NCI-H774 (cell line): ENCODE measurements around the gene KISS1R.
"Not testable (repeated sequence)": the region's sequence is repeated elsewhere in the genome, so short reads cannot be mapped to it uniquely, and the experiment has no call there.

Source experiments
- DNase-seq: peaks from one replicate; lab custom pipeline; 2025; lab: John Stamatoyannopoulos, UW

Gene KISS1R

DNA sequence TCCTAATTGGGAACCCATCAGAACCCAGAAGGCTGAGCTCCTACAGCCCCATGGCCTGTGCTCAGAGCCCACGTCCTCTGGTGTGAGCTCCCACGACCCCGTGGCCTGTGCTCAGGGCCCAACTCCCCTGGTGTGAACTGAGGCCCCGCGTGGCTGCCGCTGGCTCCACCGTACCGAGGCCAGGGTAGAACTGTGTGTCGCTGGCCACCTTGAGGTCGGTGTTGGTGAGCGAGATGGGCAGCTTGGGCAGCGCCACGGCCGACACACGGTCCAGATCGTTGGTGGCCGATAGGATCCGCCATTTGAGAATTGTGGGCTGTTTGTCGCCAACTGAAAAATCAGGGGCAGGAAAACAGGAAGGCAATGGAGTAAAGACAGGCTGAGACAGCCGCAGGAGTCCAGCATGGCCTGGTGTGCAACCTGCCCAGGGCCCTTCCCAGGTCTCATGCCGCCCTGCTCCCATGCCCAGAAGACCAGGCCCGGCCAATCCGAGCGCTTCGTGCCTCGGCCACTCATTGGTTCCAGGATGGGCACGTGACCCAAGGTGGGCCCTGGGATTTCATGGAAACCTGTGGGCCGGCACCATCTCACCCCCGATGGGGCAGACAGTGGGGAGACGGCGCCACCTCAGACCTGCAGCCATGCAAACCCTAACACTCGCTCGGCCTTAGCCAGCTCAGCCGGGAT, 35.6 kb upstream of the KISS1R start:
- no peak for DNase-seq

GRCh38 chr19:882871-883497, 34.1 kb upstream of the KISS1R start:
- no peak for DNase-seq

DNA sequence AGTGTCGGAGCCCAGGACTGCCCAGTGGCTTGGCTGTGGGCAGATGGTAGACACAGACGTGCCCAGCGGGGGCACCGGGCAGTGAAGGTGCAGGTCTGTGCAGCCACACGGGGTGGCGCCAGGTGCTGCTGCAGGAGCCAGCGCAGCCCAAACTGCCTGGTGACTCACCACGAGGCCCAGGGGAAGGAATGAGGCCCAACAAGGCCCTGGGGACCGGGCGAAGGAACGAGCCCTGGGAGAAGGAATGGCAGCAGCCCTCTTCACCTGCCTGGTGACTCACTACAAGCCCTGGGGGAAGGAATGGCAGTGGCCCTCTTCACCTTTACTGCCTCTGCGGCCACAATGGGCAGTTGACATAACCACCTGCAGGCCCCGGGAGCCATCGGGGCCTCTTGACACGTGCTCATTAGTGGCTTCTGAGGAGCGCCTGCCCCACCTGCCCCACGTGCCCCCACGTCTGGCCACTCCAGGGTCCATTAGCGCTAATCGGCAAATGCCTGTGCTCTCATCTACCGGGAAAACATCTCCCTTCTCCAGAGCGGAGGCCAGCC, 33.4 kb upstream of the KISS1R start:
- DNase-seq = peak; percentile 55

DNA sequence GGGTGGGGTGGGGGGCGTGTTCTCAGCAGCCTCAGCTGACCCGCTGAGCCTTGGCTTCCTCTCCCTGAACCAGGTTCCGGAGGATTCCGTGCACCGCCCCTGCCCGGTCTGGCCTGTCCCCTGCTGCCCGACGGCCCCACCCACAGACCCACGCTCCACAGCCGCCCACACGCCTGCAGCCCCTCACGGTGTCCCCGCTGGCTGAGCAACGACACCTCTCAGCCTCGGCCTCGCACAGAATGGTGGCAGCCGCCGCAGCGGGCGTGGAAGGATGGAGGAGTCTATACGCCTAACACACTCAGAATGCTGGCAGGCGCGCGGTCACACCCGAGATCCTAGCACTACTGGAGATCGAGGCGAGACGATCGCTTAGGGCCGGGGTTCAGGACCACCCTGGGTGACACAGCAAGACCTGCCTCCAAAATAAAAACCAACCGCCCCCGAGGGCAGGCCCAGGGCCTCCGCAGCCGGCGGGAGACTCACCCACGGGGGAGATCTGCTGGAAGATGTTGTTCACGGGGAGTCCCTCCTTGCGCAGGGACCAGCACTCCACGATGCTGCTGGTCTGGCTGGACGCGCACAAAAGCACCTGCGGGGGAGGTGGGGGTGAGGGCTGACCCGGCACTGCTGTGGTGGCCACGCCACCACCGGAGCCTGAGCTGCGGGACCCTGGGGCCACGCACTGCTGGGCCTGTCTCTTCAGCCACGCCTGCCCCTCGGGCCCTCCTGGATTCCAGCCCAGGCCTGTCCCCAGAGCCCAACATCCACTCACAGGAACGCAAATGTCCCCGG, 32.5 kb upstream of the KISS1R start:
- no peak for DNase-seq

- no peak for DNase-seq
These were observed 31.5 kb upstream of the KISS1R start for GRCh38 chr19:885536-886224.

DNA sequence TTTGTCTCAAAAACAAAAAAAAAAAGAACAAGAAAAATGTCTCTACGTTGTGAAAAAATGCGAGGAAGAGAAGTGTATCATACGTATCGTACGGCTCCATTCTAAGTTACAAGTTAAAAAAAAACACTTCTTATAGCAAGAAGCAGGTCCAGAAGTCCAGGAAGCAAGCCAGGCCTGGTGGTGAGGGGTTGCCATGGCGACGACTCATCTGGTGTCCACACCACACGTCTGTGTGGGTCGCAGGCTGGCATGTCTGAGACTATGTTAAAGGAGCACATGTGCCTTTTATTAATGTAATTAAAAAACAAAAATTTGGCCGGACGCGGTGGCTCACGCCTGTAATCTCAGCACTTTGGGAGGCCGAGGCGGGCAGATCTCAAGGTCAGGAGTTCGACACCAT, 30.1 kb upstream of the KISS1R start:
- no peak for DNase-seq

DNA sequence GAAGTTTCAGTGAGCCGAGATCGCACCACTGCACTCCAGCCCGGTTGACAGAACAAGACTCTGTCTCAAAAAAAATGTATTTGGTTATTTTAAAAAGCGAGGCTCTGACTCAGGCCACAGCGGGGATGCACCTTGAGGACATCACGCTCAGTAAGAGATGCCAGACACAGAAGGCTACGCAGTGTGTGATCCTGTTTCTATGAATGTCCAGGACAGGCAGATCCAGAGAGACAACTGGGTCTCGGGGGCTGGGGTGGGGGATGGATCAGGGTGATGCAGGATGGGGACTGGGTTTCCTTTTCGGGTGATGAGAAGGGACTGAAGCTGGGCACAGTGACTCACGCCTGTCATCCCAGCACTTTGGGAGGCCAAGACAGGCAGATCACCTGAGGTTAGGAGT, 29.5 kb upstream of the KISS1R start:
- DNase-seq = no peak

DNA sequence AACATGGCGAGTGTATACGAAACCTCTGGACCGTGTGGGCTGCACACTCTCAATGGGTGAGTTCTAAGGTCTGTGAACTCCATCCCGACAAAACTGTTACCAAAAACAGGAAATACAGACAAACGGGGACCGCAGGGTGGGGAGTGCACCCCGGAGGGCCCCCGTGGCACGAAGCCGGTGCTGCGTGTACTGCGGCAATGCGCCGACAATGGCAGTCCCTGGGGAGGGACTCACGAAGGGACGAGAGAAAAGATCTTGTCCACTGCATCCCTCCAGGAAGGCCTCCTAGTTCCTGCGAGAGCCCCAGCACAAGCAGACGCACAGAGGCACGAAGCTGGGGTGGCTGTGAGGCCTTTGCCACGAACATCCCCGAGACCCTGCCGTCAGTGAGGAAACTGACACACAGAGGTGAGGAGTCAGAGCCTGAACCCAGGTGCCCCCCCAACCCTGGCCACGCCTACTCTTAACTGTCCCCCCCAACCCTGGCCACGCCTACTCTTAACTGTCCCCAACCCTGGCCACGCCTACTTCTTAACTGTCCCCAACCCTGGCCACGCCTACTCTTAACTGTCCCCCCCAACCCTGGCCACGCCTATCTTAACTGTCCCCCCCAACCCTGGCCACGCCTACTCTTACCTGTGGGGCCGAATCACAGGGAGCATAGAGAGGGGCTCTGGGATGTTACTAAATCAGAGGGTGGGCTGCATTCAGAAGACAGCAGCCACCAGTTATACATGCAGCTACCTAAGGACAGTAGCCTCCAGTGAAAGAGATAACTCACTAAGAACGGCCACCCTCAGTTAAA, 28.4 kb upstream of the KISS1R start:
- DNase-seq = no peak

DNA sequence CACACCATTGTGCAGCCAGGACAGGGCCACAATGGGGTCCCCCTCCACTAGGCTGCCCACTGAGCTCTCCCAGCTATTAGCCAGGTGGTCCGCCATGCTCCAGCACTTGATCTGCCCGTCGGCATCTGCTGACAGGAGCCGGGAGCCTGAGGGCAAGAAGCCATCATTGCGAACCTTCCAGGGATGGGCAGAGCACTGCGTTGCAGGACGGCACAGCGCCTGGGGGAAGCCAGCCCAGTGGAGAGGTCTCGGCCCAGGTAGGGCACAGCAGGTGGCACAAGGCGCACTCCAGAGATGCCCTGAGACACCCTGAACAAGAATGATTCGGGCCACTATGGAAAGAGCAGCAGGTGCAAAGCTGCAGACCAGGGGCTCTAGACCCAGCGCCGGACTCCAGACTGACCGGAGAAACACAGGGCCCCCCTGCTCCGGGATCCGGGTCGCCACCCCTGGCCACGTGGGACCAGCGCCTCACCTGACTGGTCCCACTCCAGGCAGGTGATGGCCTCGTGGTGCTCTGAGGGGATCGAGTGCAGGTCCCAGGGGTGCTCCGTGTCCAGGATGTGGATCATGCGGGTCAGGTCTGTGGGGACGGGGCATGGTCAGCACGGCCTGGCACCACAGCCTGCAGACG, 27.4 kb upstream of the KISS1R start:
- DNase-seq = no peak

DNA sequence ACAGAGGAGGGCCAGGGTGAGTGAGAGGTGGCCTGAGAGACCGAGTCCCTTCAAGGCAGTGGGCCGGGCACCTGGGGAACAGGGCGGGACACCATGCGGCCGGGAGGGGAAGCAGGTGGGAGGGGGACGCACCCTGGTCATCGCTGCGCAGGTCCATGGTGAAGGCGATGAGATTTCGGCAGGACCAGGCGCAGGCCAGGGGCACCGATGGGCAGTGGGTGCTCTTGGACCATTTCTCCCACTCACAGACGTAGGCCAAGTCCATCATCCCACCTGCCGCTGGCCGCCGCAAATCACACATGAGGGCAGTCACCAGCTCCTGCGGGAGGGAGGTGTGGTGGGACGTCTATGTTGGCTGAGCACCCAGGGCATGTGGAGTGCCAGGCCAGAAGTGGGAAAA, 26.3 kb upstream of the KISS1R start:
- DNase-seq = no peak

GRCh38 chr19:891421-892200, 25.5 kb upstream of the KISS1R start:
- not testable (repeated sequence) for DNase-seq

GRCh38 chr19:892243-892893, 24.8 kb upstream of the KISS1R start:
- no peak for DNase-seq

DNA sequence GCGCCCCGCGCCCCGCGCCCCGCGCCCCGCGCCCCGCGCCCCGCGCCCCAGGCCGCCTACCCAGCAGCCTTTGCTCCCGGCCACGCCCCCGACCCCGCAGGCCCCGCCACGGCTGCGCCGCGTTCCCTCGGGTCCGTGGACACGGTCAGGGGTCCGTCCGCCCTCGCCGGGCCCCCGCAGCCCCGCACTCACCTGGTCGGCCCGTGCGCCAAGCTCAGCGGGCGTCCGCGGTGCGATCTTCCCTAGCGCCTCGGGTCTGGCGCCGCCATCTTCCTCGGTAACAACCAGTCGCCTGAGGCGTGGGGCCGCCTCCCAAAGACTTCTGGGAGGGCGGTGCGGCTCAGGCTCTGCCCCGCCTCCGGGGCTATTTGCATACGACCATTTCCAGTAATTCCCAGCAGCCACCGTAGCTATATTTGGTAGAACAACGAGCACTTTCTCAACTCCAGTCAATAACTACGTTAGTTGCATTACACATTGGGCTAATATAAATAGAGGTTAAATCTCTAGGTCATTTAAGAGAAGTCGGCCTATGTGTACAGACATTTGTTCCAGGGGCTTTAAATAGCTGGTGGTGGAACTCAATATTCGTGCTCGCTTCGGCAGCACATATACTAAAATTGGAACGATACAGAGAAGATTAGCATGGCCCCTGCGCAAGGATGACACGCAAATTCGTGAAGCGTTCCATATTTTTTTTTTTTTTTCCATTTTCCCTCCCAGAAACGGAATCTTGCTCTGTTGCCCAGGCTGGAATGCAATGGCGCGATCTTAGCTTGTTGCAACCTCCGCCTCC, 24.0 kb upstream of the KISS1R start, which contains the start of the genes MED16 and RNU6-9:
TSS of gene MED16 (minus strand) at position 294 of the 796 bp plus-strand sequence. CDS start 2,056 bp downstream, outside the sequence.
TSS of gene RNU6-9 (plus strand) at position 591 of the 796 bp plus-strand sequence.
- DNase-seq = peak; percentile 87

DNA sequence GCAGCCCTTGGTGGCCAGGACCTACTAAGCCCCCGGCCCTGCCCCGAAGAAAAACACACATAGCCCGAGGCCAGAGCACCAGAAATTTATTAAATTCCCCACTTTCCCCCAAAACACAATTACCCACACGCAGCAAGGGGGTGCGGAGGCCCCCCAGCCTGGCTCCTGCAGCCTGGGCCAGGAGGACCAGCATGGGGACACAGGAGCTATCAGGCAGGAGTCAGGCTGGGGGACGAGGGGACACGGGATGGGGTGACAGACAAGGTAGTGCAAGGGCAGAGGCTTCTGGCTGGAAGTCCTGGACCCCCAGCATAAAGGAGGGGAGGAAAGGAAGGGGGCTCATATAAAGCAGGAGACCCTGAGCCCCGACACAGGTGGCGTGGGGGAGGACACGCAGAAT, 20.7 kb upstream of the KISS1R start:
- DNase-seq = no peak

- no peak for DNase-seq
These were observed 20.1 kb upstream of the KISS1R start for GRCh38 chr19:896999-897398.

DNA sequence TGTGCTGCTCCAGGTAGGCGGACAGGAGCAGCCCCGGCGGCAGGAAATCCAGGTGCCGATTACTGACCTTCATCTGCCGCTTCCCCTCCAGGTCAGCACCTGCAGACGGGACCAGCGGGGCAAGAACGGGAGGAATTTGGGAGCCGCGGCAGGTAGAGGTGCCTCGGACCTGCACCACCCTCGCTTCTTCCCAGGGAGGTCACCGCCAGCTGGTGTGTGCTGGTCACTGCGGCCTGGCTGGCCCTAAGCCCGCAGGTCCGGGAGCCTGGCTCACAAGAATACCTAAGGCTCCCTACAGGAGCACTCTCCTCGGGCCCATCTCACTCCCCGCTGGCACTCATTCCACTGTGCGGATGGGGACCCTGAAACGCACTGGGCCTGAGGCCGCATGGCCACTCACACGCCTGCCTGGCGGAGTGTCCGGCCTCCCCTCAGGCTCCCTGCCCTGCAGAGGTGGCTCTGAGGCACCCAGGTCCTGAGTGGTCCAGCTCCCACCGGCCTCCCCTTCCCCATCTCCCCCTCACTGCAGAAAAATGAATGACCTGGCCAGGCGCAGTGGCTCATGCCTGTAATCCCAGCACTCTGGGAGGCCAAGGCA, 19.6 kb upstream of the KISS1R start:
- no peak for DNase-seq

DNA sequence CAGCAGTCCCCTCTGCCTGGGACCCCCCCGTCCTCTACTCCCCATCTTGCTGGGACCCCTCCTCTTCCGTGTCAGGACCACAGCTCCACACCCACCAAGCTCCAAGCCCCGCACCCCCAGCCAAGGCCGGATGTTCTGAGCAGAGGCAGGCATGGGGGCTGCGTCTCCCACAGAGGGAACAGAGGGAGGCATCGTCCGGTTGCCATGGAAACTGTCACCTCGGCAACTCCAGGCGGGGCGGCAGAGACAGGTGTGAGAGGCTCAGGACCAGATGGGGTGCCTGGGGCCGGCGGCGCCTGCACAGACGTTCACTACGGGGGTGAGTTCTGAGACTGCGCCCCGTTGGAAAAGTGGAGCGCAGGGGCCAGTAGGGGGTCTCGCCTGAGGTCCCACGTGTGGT, 18.5 kb upstream of the KISS1R start:
- DNase-seq = no peak
